GM19467 (cell line): Measurements from ENCODE around the gene PRKCG.
"Not testable (repeated sequence)": the region's sequence is repeated elsewhere in the genome, so short reads cannot be mapped to it uniquely, and the experiment has no call there.

Experiments
- ATAC-seq: cut with Tn5 transposase; IDR thresholded peaks from one replicate; pipeline ENCODE4 v1.9.1; 2021; ENCODE audit warnings: mild to moderate bottlenecking, moderate library complexity; ENCODE audit not compliant: unreplicated experiment

PRKCG gene

DNA sequence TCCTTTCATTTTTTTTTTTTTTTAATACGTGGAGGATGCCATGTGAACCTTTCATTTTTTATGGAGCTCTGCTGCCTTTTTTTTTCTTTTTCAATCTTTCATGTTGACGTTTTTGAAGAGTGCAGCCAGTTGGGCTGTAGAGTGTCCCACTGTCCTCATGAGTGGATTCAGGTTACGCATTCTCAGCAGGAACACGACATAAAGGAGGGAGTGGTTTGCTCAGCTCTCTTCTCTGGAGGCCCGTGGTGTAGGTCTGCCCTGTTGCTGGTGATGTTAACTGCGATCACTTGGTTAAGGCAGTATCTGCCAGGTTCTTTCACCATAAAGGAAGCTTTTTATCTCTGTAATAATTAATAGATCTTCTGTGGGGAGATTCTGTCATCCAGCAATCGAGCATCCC, 54.0 kb downstream of the PRKCG start:
- no peak for ATAC-seq

DNA sequence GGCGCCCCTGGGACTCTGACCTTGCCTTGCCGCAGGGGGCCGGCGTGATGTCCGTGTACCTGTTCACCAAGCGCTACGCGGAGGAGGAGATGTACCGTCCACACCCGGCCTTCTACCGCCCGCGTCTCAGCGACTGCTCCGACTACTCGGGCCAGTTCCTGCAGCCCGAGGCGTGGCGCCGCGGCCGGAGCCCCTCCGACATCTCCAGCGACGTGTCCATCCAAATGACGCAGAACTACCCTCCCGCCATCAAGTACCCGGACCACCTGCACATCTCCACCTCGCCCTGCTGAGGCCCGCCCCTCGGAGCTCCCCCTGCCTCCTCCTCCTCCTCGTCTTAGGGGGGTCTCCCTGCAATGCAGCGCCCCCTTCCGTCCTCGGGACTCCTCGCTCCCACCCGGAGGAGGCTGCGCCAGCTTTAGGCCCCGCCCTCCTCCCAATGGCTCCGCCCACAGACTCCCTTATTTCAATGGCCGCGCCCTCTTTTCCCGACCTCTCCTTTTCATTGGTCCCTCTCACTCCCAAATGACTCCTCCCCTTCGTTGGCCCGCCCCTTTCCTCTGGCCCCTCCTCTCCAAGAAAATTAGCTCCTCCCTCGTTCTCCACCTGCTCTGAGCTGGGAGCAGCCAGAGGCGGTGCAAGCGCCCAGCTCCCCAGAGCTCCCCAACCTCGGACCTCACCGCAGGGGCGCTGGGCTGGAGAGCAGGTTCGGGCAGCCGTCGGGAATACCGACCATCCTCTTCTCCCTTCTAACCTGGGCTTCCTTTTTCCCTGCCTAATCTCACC, 60.2 kb downstream of the PRKCG start:
- ATAC-seq, result no peak

- ATAC-seq, result no peak
These were observed 62.4 kb downstream of the PRKCG start for GRCh38 chr19:53944416-53944815.

- ATAC-seq, result no peak
These were observed 62.9 kb downstream of the PRKCG start for GRCh38 chr19:53944933-53945332.

GRCh38 chr19:53945441-53945840, 63.4 kb downstream of the PRKCG start:
- no peak for ATAC-seq

DNA sequence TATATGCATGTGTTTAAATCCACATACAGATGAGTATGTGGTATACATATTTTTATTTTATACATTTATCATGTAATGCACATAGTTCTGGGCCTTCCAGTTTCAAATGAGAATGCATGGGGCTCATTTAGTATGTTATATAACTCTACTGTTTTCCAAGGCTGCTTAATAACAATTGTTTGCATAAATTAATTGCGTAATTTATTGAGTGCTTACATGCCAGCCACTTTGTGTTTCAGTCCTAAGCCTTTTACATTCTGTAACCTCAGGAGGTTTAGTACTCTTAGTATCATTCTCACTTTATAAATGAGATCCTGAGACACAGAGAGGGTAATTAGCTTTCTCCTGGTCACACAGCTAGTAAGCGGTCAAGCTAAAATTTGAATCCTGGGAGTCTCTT, 64.0 kb downstream of the PRKCG start:
- ATAC-seq, result no peak

DNA sequence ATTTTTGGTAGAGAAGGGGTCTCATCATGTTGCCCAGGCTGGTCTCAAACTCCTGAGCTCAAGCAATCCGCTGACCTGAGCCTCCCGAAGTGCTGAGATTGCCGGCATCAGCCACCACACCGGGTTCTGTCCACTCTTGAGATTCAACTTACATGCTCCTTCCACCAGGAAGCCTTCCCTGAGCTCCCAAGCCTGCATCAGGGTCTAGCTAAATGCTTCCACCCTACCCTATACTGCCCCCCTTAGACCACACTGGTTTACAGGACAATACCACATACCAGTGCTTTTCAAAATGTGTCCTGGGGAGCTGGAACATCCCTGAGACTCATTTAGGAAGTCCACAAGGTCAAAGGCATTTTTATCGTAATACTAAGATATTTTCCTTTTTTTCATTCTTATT, 65.6 kb downstream of the PRKCG start:
- ATAC-seq, result no peak

DNA sequence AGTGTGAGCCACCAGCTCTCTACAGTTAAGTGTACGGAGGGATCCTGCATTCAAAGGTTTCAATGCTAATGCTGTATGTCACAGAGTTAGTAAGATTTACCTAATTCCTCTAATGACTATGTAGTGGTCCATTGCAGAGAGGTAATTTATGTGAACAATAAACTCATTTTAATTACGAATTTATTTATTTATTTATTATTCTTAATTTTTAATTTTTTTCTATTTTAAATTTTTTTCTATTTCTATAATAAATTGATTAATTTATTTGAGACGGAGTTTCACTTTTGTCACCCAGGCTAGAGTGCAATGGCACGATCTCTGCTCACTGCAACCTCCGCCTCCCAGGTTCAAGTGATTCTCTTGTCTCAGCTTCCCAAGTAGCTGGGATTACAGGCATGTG, 66.6 kb downstream of the PRKCG start:
- ATAC-seq, result not testable (repeated sequence)

GRCh38 chr19:53951436-53951835, 69.4 kb downstream of the PRKCG start:
- no peak for ATAC-seq

GRCh38 chr19:53951947-53952346, 70.0 kb downstream of the PRKCG start:
- ATAC-seq, result no peak

DNA sequence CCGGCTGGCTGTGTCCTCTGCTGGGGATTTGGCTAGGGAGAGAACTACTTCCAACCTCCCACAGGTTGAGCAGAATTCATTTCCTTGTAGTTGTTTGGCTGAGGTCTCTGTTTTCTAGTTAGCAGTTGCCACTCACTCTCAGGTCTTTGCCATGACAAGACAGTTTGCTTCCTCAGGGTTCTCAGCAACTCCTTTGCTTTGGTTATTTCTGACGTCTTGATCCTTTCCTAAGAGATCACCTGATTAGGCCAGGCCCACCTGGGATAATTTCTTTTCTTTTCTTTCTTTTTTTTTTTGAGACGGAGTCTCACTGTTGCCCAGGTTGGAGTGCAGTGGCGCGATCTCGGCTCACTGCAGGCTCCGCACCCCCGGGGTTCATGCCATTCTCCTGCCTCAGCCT, 71.4 kb downstream of the PRKCG start:
- ATAC-seq, result no peak
